ENCODE data around the gene RNF207. TPM values are rescaled to one million over a fixed set of nuclear protein-coding genes. Genes with fewer than 3 reads are reported as not detected.
A peak's percentile ranks its signal among the peaks of the same experiment; 100 is the strongest.

RNF207 gene
- total and polyA plus RNA-seq, 2 of the 8 experiments (the other 6 are each of a cell fraction or from before 2014, with no cell fraction given): 3.9 to 5.4 TPM

- TF ChIP-seq CREB1 (IDR thresholded peaks at IDR 0.05) (peak; percentile 41; the same call in 1 of the 2 replicates), RBBP5 (IDR thresholded peaks at IDR 0.05; ENCODE audit: borderline replicate concordance, low read depth, low read length) (no peak), EZH2 (IDR thresholded peaks at IDR 0.05; ENCODE audit: low read depth, low read length, severe bottlenecking) (peak; percentile 19), JUN (IDR thresholded peaks at IDR 0.05; ENCODE audit: low read depth, low read length) (no peak), PHF8 (conservative IDR thresholded peaks at IDR 0.05; ENCODE audit: low read depth, low read length) (peak; percentile 14; the same call in 1 of the 2 replicates), CHD1 (IDR thresholded peaks at IDR 0.05; ENCODE audit: low read depth, low read length) (no peak), ATF2 (IDR thresholded peaks at IDR 0.05; ENCODE audit: low read length) (no peak), SP1 (IDR thresholded peaks at IDR 0.05; ENCODE audit: low read depth, low read length) (no peak)
Observed at GRCh38 chr1:6248932-6249738, 43.2 kb downstream of the RNF207 start (continued).
